ENCODE measurements around the gene TCF20. TPM values are rescaled to one million over a fixed set of nuclear protein-coding genes. Genes with fewer than 3 reads are reported as not detected.

Gene TCF20
- total and polyA plus RNA-seq, 4 donors = 1.0 to 15.8 (median 9.4) TPM

DNA sequence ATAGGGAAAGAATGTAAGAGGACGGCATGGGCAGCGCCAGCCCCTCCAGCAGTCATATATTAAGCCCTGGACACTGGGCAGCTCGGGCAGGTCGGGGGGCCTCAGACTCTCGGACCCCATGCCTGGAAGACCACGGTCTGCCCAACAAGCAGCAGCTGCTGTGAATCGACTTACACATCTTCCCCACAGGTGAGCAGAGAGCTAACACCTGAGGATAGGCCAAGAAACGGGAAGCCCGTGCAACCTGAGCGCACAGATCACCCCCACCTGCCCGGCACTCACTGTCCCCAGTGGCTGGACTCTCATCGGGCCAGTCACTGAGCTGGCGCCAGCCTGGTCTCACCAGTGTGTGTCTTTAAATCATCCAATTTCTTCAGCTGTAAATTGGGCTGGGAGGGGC, 4.7 kb upstream of the TCF20 start:
- Histone ChIP-seq H3K27me3 (ENCODE audit: control insufficient read depth in 4 of 4, insufficient read depth in 4 of 4, low read length in 3 of 4) (no peaks in the 10 kb centered on the region), H3K4me3 (ENCODE audit: low read depth in 1 of 3, low read length in 3 of 3) (no peak overlapping the region), H3K36me3 (ENCODE audit: control insufficient read depth in 4 of 4, insufficient read depth in 3 of 4, low read depth in 1 of 4, low read length in 3 of 4) (no peaks in the 10 kb centered on the region), H3K4me1 (ENCODE audit: control insufficient read depth in 4 of 4, insufficient read depth in 4 of 4, low read length in 3 of 4) (peaks cover 0 to 6% (median 5%) of the 10 kb centered on the region in 4 donors), H3K27ac (ENCODE audit: low read depth in 1 of 2, low read length in 2 of 2) (no peak overlapping the region), H3K9ac (ENCODE audit: low read depth in 1 of 2, low read length in 2 of 2) (no peak overlapping the region), H3K9me3 (ENCODE audit: control insufficient read depth in 4 of 4, low read length in 3 of 4) (no peaks in the 10 kb centered on the region)
- no peak for DNase-seq (ENCODE audit: low spot score)
- WGBS = 89% methylated on average over 13 of the region's 13 CpGs
- TF ChIP-seq, protein P1, sequence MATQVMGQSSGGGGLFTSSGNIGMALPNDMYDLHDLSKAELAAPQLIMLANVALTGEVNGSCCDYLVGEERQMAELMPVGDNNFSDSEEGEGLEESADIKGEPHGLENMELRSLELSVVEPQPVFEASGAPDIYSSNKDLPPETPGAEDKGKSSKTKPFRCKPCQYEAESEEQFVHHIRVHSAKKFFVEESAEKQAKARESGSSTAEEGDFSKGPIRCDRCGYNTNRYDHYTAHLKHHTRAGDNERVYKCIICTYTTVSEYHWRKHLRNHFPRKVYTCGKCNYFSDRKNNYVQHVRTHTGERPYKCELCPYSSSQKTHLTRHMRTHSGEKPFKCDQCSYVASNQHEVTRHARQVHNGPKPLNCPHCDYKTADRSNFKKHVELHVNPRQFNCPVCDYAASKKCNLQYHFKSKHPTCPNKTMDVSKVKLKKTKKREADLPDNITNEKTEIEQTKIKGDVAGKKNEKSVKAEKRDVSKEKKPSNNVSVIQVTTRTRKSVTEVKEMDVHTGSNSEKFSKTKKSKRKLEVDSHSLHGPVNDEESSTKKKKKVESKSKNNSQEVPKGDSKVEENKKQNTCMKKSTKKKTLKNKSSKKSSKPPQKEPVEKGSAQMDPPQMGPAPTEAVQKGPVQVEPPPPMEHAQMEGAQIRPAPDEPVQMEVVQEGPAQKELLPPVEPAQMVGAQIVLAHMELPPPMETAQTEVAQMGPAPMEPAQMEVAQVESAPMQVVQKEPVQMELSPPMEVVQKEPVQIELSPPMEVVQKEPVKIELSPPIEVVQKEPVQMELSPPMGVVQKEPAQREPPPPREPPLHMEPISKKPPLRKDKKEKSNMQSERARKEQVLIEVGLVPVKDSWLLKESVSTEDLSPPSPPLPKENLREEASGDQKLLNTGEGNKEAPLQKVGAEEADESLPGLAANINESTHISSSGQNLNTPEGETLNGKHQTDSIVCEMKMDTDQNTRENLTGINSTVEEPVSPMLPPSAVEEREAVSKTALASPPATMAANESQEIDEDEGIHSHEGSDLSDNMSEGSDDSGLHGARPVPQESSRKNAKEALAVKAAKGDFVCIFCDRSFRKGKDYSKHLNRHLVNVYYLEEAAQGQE (IDR thresholded peaks at IDR 0.05) = no peak
- TF ChIP-seq HNF4A (conservative IDR thresholded peaks at IDR 0.05) = no peak
- no peak for TF ChIP-seq NR2F2 (IDR thresholded peaks at IDR 0.05)
- no peak for TF ChIP-seq HNF4G (IDR thresholded peaks at IDR 0.05)
- no peak for TF ChIP-seq SP1 (IDR thresholded peaks at IDR 0.05)
- TF ChIP-seq, protein P2, sequence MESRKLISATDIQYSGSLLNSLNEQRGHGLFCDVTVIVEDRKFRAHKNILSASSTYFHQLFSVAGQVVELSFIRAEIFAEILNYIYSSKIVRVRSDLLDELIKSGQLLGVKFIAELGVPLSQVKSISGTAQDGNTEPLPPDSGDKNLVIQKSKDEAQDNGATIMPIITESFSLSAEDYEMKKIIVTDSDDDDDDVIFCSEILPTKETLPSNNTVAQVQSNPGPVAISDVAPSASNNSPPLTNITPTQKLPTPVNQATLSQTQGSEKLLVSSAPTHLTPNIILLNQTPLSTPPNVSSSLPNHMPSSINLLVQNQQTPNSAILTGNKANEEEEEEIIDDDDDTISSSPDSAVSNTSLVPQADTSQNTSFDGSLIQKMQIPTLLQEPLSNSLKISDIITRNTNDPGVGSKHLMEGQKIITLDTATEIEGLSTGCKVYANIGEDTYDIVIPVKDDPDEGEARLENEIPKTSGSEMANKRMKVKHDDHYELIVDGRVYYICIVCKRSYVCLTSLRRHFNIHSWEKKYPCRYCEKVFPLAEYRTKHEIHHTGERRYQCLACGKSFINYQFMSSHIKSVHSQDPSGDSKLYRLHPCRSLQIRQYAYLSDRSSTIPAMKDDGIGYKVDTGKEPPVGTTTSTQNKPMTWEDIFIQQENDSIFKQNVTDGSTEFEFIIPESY (IDR thresholded peaks at IDR 0.05) = no peak
- no peak for TF ChIP-seq EGR1 (IDR thresholded peaks at IDR 0.05; ENCODE audit: low read depth in 2 of 2)
- no peak for TF ChIP-seq JUND (IDR thresholded peaks at IDR 0.05)

DNA sequence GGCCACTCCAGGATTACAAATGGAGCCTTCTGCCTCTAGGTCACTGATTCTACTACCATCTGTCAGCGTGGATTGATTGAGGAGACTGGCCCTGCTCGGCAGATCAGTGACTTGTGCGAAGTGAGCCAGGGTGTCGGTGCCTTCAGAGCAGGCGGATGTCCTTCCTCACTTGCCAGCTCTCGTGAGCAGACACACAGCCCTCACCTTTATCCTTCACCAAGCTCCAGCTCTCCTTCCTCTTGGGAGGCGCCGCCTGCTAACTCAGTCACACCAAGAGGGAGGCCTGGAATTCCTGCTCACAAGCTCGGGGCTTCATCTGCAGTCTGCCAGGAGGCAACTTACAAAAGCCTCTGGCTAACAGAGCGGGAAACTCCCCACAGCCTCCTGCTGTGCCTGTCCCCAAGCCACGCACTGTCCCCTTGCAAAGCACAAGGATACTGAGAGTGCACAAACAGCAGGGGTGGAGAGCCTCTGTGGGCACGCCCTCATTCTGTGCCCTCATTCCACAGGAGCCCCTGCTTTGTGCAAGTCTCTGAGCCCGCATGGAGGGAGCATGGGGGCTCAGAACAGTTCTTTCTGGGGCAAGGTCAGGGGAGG, 3.5 kb upstream of the TCF20 start:
- Histone ChIP-seq H3K9me3 (ENCODE audit: control insufficient read depth in 4 of 4, low read length in 3 of 4) (no peaks in the 10 kb centered on the region), H3K36me3 (ENCODE audit: control insufficient read depth in 4 of 4, insufficient read depth in 3 of 4, low read depth in 1 of 4, low read length in 3 of 4) (no peaks in the 10 kb centered on the region), H3K27me3 (ENCODE audit: control insufficient read depth in 4 of 4, insufficient read depth in 4 of 4, low read length in 3 of 4) (no peaks in the 10 kb centered on the region), H3K27ac (ENCODE audit: low read depth in 1 of 2, low read length in 2 of 2) (no peak overlapping the region), H3K4me3 (ENCODE audit: low read depth in 1 of 3, low read length in 3 of 3) (no peak overlapping the region), H3K9ac (ENCODE audit: low read depth in 1 of 2, low read length in 2 of 2) (no peak overlapping the region), H3K4me1 (ENCODE audit: control insufficient read depth in 4 of 4, insufficient read depth in 4 of 4, low read length in 3 of 4) (peaks cover 4 to 10% (median 6%) of the 10 kb centered on the region in 4 donors)
- DNase-seq (ENCODE audit: low spot score) = no peak
- 89% methylated on average over 13 of the region's 13 CpGs for WGBS
- TF ChIP-seq FOXA1 (IDR thresholded peaks at IDR 0.05) (no peak), SP1 (IDR thresholded peaks at IDR 0.05) (no peak)
- TF ChIP-seq, protein P3, sequence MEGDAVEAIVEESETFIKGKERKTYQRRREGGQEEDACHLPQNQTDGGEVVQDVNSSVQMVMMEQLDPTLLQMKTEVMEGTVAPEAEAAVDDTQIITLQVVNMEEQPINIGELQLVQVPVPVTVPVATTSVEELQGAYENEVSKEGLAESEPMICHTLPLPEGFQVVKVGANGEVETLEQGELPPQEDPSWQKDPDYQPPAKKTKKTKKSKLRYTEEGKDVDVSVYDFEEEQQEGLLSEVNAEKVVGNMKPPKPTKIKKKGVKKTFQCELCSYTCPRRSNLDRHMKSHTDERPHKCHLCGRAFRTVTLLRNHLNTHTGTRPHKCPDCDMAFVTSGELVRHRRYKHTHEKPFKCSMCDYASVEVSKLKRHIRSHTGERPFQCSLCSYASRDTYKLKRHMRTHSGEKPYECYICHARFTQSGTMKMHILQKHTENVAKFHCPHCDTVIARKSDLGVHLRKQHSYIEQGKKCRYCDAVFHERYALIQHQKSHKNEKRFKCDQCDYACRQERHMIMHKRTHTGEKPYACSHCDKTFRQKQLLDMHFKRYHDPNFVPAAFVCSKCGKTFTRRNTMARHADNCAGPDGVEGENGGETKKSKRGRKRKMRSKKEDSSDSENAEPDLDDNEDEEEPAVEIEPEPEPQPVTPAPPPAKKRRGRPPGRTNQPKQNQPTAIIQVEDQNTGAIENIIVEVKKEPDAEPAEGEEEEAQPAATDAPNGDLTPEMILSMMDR (IDR thresholded peaks at IDR 0.05; ENCODE audit: low read depth, low read length, missing input control) = no peak

All from liver (tissue), 9 donors.